Left cardiac atrium (tissue), 4 donors: ENCODE results near the gene TEX19. TPM values are rescaled to one million over a fixed set of nuclear protein-coding genes. Genes with fewer than 3 reads are reported as not detected.
"Not testable (repeated sequence)": the region's sequence is repeated elsewhere in the genome, so short reads cannot be mapped to it uniquely, and the experiment has no call there.

ENCODE experiments used
- ATAC-seq, 2 donors: fragments of 200-7000 bp; cut with Tn5 transposase; one replicate each; pipeline ENCODE4 v1.9.1; 2020; ENCODE audit warnings: mild to moderate bottlenecking in 2 of 2, moderate library complexity in 2 of 2
- DNase-seq: peaks from one replicate; pipeline ENCODE4 v3.0.0-alpha.2; 2020
- intact Hi-C, 2 donors: fragments of 100-400 bp; cut with DNase I; formaldehyde crosslinking; loops; one replicate each; pipeline versions ENCODE4 v1.14.1 to v1.15.1; 2022 to 2023
- total RNA-seq, 2 donors: library from RNA; stranded (reverse); fragmentation: NEBNext Ultra II Directional; extraction: Animal tissue kit (Norgen Biotek cat#: 25700); gene quantifications; one replicate each; pipeline ENCODE4 v1.2.1, GENCODE V29; 2021
- donor health status: DM: no; HTN: yes; CAD: no.
- donor health status: DM: no; HTN: yes; CAD: no; lungs with severe emphysema.
- donor health status: DM: yes; HTN: yes; CAD: no.
- donor health status: Dilated cardiomyopathy.

TEX19 gene
- total RNA-seq, 2 donors from 2014 or later = not detected

DNA sequence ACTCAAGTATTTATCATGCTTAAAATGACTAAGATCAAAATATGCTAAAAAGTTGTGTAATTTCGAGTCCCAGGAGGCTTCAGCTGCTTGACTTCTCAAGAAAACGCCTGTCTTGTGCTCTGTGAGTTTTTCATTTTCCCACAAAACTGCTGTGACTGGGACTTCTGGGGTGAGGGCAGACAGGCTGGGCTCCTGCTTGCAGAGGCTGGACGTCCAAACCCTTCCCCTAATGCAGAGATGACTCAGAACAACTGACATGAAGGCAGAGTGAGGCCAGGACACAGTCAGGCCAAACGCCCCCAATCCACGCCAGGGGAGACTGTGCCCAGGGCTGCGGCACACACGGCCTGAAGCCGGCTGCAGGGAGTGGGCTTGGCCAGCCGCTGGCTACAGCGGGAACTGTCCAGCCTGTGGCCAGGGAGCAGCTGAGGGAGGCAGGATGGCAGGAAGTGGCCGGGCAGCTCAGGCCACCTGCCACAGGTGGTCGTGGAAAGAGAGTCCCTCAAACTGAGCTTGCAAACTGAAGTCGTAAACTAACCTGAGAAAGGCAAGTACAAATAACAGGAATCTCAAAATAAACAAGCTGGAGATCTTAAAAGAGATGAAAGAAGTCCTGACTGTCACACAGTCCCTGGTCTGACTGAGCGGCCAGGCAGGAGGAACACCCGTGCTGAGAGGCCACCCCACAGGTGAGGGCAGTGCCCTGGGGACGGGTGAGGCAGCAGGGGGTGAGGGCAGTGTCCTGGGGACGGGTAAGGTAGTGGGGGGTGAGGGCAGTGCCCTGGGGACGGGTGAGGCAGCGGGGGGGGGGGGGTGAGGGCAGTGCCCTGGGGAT lies 37.8 kb downstream of the TEX19 start:
- DNase-seq (no peak), ATAC-seq (peak in 1 of 2 donors; percentile 50)
- intact Hi-C loops = no loop called here

DNA sequence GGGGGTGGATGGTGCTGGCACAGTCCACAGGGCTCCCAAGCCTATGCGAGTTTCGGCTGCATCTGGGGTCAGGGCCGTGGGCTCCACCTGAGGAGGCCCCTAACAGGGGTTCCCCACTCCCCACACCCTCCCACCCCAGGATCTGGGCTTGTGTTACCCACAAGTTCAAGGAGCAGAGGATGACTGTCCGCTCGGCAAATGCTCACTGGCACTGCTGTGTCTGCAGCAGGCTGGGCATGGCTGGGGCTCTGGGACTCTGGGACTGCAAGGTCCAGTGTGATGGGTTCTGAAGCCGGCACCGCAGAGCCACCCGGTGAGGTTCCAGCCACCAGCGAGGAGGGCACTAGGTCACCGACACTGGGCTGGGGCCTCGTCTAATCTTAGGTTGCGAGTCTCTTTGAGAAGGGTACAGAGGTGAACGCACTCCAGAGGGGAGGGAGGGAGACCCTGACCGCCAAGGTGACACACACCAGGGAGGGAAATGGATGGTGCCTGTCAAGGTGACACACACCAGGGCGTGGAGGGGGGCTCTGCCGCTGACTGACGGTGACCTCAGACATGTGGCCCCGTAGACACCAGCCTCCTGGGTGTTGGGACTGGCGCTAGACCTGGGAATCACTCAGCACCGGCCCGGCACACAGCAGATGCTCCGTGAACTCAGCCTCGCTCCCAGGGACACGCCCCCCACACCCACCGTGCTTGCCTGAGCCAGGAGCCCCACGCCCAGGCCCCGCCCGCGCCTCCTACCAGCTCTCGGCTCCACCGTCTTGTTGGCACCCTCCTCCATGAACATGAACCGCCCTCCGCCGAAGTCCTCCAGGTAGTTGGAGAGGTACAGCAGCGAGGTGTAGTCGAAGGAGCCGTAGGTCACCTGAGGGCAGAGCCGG lies 38.6 kb downstream of the TEX19 start:
- no peak for ATAC-seq
- intact Hi-C loops = no loop called here
- DNase-seq = no peak

DNA sequence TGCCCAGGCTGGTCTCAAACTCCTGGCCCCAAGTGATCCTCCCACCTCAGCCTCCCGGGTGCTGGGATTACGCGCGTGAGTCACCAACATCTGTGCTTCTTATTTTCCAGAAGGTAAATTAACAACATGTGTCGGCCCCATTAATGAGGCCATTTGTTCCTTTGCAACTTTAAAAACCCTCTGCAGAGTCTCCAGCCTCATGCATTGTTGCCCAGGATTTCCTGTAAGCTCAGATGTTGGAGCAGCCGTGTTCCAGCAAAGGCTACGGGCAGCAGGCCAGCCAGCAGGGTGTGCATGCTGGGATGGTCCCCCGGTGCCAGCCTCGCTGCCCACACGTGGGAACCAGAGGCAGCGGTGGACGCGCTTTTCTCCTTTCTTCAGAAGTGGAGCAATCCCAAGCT lies 40.0 kb downstream of the TEX19 start:
- ATAC-seq (peak in 1 of 2 donors; percentile 53), DNase-seq (no peak)
- intact Hi-C loops = no loop called here

DNA sequence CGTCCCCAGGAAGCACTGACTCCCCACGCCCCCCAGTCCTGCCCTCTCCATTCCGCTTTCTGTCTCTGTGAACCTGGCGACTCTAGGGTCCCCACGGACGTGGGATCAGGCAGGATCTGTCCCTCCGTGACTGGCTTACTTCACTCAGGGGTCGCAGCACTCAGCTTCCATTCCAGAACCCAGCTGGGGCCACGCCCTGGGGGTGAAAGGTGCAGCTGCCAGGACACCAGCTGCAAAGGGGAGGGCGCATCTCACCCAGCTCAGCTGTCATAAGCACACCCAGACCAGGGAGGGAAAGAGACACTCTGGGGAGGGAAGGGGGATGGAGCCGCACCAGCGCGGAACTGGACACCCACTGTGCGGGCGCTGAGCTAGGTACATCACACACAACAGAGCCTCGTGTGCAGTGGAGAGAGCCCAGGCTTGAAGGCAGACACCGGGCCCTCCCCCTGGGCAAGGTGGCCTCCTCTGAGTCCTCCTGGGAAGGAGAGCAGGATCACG lies 40.6 kb downstream of the TEX19 start:
- ATAC-seq = no peak
- DNase-seq = no peak
- intact Hi-C loops = no loop called here

DNA sequence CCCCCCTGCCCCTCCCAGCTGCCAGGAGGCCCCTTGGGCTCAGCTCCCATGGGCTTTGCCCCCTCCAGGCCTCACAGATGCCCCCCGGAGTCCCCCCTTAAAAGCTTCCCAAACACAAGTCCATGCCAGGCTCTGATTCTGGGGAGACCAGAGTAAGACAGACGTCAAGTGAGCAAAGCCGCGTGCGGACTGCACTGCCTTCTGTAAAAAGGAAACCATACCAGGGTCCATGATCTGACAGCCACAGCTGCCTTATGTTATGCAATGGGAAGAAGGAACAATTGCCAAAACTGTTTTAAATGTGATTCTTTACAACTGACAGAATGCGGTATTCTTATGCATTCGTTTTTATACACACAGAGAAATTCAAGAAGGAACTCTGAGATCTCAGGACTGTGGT lies 41.2 kb downstream of the TEX19 start:
- intact Hi-C loops = no loop called here
- no peak for ATAC-seq
- DNase-seq = no peak

DNA sequence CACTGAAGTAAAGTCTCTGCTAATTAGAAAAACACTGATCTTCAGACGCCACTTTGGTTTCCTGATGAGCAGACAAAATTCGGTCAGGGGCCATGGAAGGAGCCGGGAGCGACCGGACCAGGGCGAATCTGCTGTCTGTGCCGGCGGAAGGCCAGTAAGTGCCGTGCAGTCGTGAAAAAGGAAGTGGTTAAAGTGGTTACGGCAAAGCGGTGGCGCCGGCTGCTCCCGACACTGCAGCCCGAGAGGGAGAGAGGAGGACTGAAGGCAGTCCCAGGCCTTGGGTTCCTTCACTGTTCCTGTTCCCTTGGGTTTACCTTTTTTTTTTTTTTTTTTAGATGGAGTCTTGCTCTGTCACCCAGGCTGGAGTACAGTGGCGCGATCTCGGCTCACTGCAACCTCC lies 41.8 kb downstream of the TEX19 start:
- ATAC-seq (peak; percentile 38 to 62), DNase-seq (no peak)
- intact Hi-C loops = no loop called here

DNA sequence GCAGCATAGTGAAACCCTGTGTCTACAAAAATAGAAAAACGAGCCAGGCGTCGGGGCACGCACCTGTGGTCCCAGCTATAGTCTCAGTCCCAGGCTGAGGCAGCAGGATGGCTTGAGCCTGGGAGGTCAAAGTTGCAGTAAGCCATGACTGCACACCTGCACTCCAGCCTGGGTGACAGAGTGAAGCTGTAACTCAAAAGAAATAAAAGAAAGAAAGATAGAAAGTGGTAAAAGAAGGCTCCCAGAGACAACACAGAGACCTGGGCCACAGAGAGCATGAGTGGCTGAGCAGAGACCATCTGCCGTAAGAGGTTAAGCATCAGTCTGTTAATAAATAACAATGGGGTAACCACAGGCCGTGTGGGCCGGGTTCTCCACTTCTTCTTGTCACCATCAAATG lies 43.8 kb downstream of the TEX19 start:
- intact Hi-C loops = no loop called here
- ATAC-seq (no peak), DNase-seq (no peak)

DNA sequence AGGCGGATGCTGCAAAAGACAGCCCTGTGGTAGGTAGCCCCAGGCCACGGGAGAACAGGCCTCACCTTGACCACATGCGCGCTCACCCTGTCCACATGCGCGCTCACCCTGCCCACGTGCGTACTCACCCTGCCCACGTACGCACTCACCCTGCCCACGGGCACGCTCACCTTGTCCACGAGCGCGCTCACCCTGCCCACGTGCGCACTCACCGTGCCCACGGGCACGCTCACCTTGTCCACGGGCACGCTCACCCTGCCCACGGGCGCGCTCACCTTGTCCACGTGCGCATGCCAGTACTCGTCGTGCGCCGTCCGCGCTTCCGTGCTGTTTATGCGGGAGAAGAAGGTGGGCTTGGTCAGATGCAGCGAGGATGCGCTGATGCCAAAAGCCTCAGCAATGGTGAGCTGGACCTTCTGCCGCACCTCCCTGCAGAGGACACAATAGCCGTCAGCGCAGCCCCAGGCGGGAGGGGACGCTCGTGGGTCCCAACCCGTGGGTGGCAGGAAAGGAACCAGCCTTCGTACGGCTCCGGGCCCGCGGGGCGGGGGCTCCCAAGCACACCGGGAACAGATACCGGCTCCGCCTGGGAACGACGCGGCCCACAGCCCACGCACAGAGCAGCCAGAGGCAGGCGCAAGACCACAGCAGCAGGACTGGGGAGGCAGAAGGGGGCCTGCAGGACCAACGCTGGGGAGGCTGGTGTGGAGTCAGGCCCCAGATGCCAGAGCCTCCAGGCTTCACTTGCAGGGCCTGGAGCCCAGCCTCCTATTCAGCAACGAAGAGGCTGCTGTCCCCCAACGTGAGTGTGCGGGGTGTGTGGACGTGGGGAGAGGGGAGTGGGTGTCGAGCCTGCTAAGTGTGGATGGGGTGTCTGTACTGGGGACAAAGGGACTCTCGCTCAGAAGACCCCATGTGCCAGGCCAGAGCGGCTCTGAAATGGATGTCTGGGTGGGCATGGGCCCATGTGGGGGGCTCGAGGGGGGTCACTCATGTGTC lies 44.9 kb downstream of the TEX19 start:
- DNase-seq = no peak
- ATAC-seq = no peak

DNA sequence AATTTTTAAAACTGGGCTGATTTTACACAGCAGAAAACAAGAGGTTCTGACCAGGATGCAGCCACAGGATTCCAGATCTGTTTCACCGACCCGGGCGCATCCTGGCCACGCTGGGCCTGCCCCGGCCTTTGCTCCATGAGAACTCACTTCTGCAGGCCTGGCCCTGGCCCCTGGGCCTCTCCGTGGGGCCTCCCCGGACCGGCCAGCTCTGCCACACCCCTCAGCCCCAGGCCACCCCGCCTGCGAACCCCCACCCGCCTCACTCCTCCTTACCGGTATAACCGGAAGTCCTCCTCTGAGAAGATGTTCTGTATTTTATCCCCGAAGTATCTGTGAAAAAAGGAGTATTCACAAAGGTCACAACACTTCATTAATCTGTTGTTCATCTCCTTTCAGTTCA lies 46.0 kb downstream of the TEX19 start:
- intact Hi-C loops = no loop called here
- DNase-seq = no peak
- no peak for ATAC-seq

More for the DNA sequence above, 44.9 kb downstream of the TEX19 start:
- intact Hi-C loops = no loop called here

DNA sequence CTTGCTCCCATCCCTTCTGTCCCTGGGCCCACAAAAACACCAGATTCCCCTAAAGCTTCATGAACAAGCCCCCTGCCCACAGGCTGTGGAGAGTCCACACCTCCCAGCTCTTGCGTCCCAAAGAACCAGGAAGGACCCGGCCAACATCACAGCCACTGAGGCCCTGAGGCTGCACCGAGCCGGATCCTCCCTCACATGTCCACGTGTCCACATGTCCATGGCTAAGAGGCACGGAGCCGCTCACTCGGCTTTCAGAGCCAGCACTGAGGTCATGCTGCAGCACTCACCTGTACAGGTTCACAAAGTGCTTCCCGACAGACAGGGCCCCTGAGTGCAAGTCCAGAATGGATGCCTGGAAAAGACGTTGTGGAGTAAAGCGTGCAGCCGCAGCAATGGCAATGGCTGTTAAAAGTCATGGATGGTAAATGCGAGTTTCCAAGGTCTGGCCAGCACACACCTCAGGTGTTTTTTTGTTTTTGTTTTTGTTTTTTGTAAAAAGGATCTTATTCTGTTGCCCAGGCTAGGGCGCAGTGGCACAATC lies 47.2 kb downstream of the TEX19 start:
- ATAC-seq (no peak), DNase-seq (no peak)
- intact Hi-C loops = no loop called here

DNA sequence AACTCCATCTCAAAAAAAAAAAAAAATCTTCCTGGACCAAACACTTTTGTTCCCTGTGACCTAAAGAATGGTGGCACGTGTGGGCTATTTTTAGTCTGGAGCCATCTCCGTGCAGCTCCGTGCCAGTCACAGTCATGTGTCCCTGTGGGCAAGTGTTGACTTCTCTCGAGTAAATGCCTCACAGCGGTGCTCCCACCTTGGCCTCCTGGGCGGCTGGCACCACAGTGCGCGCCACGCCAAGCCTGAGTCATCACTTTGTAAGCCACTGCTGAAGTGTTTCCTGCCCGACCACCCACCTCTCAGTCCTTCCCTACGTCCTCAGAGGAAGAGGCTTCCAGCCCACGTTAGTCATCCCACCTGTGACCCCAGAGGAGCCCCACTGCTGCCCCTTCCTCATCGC lies 48.2 kb downstream of the TEX19 start:
- intact Hi-C loops = no loop called here
- ATAC-seq = peak; percentile 82 to 88
- peak; percentile 68 for DNase-seq

DNA sequence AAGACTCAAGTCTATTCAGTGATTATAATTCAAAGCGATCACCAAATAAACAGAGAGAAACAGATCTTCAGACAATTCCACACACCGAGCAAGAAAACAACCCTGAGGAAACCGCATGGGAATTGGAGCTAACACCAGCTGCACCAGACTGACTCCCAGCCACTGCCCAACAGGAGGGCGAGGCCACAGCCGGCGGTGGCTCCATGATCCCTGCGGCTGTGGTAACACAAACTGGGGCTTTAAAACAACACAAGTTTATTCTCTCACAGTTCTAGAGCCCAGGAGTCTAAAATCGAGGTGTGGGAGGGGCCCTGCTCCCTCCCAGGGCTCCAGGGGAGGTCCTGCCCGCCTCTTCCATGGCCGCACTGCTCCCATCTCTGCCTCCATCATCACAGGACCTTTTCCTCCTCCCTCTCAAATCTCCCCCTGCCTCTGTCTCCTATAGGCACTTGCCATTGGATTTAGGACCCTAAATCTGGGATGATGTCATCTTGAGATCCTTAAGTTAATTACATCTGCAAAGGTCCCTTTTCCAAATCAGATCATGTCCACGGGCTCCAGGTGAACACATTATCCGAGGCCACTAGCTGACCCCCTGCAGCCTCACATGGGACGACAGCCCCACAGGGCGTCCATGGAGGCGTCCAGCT lies 49.4 kb downstream of the TEX19 start:
- no peak for DNase-seq
- intact Hi-C loops = no loop called here
- no peak for ATAC-seq

DNA sequence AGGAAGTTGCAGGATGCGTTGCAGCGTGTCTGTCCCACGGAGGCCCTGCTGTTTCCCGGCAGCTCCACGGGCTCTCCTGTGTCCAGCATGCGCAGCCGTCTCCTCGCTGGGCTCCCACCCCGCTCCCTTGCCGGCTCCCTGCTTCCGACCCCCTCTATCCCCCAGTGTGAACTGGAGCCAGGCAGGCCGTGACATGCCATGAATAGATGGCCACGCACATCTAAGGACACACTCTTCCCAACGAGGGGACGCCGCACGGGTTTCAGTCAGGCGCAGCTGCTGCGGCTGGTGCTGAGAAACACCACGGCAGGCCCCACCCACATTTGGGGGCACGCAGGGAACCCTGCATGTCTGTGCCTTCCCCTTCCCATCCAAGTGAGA lies 49.9 kb downstream of the TEX19 start:
- intact Hi-C loops = no loop called here
- ATAC-seq (no peak), DNase-seq (no peak)

DNA sequence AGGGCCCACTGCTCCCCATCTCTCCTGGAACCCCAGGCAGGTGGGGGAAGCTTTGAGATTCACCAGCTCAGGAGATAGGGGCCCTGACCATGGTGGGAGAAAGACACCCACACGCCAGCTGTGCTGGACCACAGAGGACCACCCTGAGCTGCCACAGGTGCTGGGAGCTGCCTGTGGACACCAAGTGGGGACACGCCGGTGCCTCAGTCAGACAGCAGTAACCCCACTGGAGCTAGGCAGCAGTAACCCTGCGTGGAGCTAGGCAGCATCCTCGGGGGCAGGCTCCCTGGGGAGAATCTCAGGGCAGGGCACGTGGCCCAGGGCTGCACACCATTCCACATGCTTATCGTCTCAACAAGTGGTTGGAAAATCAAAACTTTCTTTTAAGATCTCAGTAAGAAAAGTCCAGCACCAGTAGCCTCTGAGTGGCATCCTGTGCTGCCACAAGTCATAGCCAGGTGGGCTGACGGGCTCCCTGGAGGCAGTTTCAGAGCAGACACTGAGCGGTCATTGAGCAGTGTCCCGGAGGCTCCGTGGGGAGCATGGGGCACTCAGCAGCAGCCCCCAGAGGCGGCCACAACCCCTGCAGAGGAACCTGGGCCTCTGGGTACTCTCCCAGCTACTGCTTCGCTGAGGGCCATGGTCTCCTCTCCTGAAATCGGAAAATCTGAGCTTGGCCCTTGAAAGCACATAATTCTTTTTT lies 51.1 kb downstream of the TEX19 start:
- DNase-seq (no peak), ATAC-seq (no peak)
- intact Hi-C loops = no loop called here

DNA sequence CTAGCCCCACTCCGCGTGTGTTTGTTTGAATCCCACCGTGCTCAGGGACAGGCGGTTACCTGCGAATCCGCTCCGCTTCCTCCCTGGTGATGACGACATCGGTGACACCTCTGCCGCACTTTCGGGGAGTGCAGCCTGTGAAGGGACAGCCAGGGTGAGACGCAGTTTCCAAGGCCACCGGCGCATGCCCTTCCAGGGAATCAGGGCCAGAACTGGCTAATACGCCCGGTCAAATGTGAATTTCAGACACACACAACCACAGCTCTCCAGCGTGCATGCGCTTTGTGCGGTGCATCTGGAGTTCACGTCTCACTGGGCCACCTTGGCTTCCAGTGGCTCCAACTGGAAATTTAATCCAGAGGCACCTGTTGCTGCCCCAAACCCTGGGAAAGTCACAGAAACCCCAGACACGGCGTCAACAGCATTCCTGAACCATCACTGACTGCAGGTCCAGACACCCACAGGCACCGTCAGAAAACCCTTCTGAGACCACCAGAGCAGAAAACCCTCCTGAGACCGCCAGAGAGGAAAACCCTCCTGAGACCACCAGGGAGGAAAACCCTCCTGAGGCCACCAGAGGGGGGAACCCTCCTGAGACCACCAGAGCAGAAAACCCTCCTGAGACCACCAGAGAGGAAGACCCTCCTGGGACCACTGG lies 52.5 kb downstream of the TEX19 start:
- no peak for DNase-seq
- intact Hi-C loops = no loop called here
- ATAC-seq = no peak

DNA sequence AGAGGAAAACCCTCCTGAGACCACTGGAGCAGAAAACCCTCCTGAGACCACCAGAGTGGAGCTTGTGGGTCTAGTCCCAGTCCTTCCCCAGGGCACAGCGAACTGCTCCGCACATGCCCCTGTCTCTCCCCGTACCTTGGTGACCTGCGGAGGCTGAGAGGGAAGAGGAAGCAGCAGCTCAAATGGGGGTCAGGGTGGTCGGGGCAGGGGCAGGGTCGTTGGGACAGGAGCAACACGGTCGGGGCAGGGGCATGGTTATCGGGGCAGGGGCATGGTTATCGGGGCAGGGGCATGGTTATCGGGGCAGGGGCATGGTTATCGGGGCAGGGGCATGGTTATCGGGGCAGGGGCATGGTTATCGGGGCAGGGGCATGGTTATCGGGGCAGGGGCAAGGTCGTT lies 53.0 kb downstream of the TEX19 start:
- intact Hi-C loops, ATAC-seq, DNase-seq: not testable (repeated sequence)
